ENCODE data around the gene ZNF618.
"Not testable (repeated sequence)": the region's sequence is repeated elsewhere in the genome, so short reads cannot be mapped to it uniquely, and the experiment has no call there.

The ZNF618 gene

GRCh38 chr9:114071197-114071795 is 195.2 kb downstream of the ZNF618 start:
- DNase-seq, result no peak

GRCh38 chr9:114072184-114073140 is 196.4 kb downstream of the ZNF618 start:
- no peak for DNase-seq

GRCh38 chr9:114075602-114076001 is 199.5 kb downstream of the ZNF618 start:
- no peak for DNase-seq

- DNase-seq, result no peak
These were observed 200.4 kb downstream of the ZNF618 start for GRCh38 chr9:114076237-114077161.

GRCh38 chr9:114077162-114077837 is 201.2 kb downstream of the ZNF618 start:
- no peak for DNase-seq

GRCh38 chr9:114078021-114078780 is 202.1 kb downstream of the ZNF618 start, which contains the start of gene AMBP:
Gene AMBP, minus strand, starts transcription at chr9:114078300. Its CDS starts 91 bp downstream, at chr9:114078209.
- DNase-seq, result no peak

GRCh38 chr9:114078781-114079156 is 202.7 kb downstream of the ZNF618 start:
- no peak for DNase-seq

- DNase-seq, result no peak
These were observed 204.2 kb downstream of the ZNF618 start for GRCh38 chr9:114080195-114080772.

GRCh38 chr9:114080773-114081440 is 204.8 kb downstream of the ZNF618 start:
- no peak for DNase-seq

GRCh38 chr9:114081441-114082016 is 205.4 kb downstream of the ZNF618 start:
- DNase-seq, result no peak

- DNase-seq, result peak; percentile 84
These were observed 206.1 kb downstream of the ZNF618 start for GRCh38 chr9:114082017-114082762.

GRCh38 chr9:114082763-114083412 is 206.8 kb downstream of the ZNF618 start:
- DNase-seq, result not testable (repeated sequence)

GRCh38 chr9:114083666-114084065 is 207.6 kb downstream of the ZNF618 start:
- DNase-seq, result no peak

GRCh38 chr9:114084282-114085073 is 208.4 kb downstream of the ZNF618 start:
- DNase-seq, result no peak

GRCh38 chr9:114085387-114085789 is 209.3 kb downstream of the ZNF618 start:
- no peak for DNase-seq

- DNase-seq, result no peak
These were observed 209.9 kb downstream of the ZNF618 start for GRCh38 chr9:114086009-114086408.

- DNase-seq, result no peak
These were observed 210.5 kb downstream of the ZNF618 start for GRCh38 chr9:114086607-114087006.

- no peak for DNase-seq
These were observed 211.6 kb downstream of the ZNF618 start for GRCh38 chr9:114087721-114088120.
